HCT116 (cell line): Measurements from ENCODE around the gene EIPR1. TPM values are rescaled to one million over a fixed set of nuclear protein-coding genes. Genes with fewer than 3 reads are reported as not detected.

Source experiments
- ATAC-seq: fragments of 200-7000 bp; cut with Tn5 transposase; 2 replicates; pipeline ENCODE4 v1.9.1; 2020; ENCODE audit warnings: mild to moderate bottlenecking, moderate library complexity
- BruUV-seq: library from RNA; stranded (reverse); fragments of 400-500 nt; replicated peaks from 2 replicates; lab custom pipeline; 2021; lab: Mats Ljungman, UMichigan
- CTCF ChIA-PET: fragments of 300-600 bp; sonication (Branson Sonifier 250); formaldehyde crosslinking; loops from one replicate; lab custom pipeline; 2021; ENCODE audit warnings: antibody characterized with exemption; lab: Charles Lee
- POLR2A ChIA-PET: fragments of 300-600, 350-600 bp; sonication (Branson Sonifier 250); formaldehyde crosslinking; loops from one replicate; lab custom pipeline; 2021; ENCODE audit warnings: antibody characterized with exemption; lab: Charles Lee
- RAD21 ChIA-PET, 2 experiments: fragments of 300-600 bp; sonication (Branson Sonifier 250); formaldehyde crosslinking; loops; one replicate each; lab custom pipeline; 2023; ENCODE audit warnings: low total read pairs in 2 of 2; ENCODE audit not compliant: uncharacterized antibody in 2 of 2, unreplicated experiment in 2 of 2, low non-redundant PET in 1 of 2; lab: Charles Lee
- DNase-seq: peaks from one replicate; pipeline ENCODE4 v3.0.0-alpha.2; 2010; ENCODE audit warnings: low read depth, low spot score
- H2AFZ ChIP-seq: fragments of 200-600 bp; shearing (Covaris generic), sonication (generic); 2 replicates; pipeline ENCODE4 v1.6.1; 2017; ENCODE audit warnings: low read depth, mixed run types, mixed read lengths, antibody characterized with exemption, low read length; ENCODE audit not compliant: poor library complexity, severe bottlenecking
- H3K27ac ChIP-seq: 2 replicates; pipeline ENCODE4 v1.5.1; 2012; ENCODE audit warnings: low read depth, low read length
- H3K27me3 ChIP-seq: fragments of 200-600 bp; sonication (generic); 2 replicates; pipeline ENCODE4 v1.6.1; 2016; ENCODE audit warnings: mixed run types, low read length, mixed read lengths; ENCODE audit not compliant: insufficient read depth
- H3K36me3 ChIP-seq, 2 experiments: fragments of 200-500 bp in 1 of 2; fragments of 200-600 bp in 1 of 2; sonication (Bioruptor generic) in 1 of 2; sonication (generic) in 1 of 2; 2 replicates each; pipeline versions ENCODE4 v1.5.1 to v1.6.1; 2014 to 2016; ENCODE audit warnings: low read length in 2 of 2, inconsistent platforms in 1 of 2, mixed read lengths in 1 of 2, mixed run types in 1 of 2; ENCODE audit not compliant: insufficient read depth in 2 of 2, control insufficient read depth in 1 of 2
- H3K4me1 ChIP-seq, 2 experiments: fragments of 200-600 bp in 1 of 2; sonication (generic) in 1 of 2; 2 replicates each; pipeline versions ENCODE4 v1.5.1 to v1.6.1; 2012 to 2017; ENCODE audit warnings: low read length in 2 of 2, inconsistent platforms in 1 of 2, mild to moderate bottlenecking in 1 of 2, mixed read lengths in 1 of 2, mixed run types in 1 of 2, moderate library complexity in 1 of 2; ENCODE audit not compliant: insufficient read depth in 2 of 2, control insufficient read depth in 1 of 2
- H3K4me2 ChIP-seq: fragments of 200-600 bp; sonication (generic); 2 replicates; pipeline ENCODE4 v1.6.1; 2017; ENCODE audit warnings: mixed run types, low read length, mixed read lengths
- H3K4me3 ChIP-seq, 2 experiments: fragments of 200-600 bp in 1 of 2; sonication (generic) in 1 of 2; replicated peaks in 1 of 2; 2 replicates each; pipeline ENCODE4 v1.5.1; 2011 to 2016; ENCODE audit warnings: low read length in 2 of 2, control low read depth in 1 of 2, low read depth in 1 of 2, mild to moderate bottlenecking in 1 of 2, mixed read lengths in 1 of 2, mixed run types in 1 of 2
- H3K79me2 ChIP-seq: fragments of 200-600 bp; sonication (generic); 2 replicates; pipeline ENCODE4 v1.6.1; 2017; ENCODE audit warnings: mild to moderate bottlenecking, mixed run types, low read length, moderate library complexity, mixed read lengths; ENCODE audit not compliant: insufficient read depth
- H3K9ac ChIP-seq: fragments of 200-600 bp; sonication (generic); 2 replicates; pipeline ENCODE4 v1.6.1; 2016; ENCODE audit warnings: low read length, mixed read lengths
- H3K9me2 ChIP-seq: fragments of 200-600 bp; sonication (generic), shearing (Covaris generic); 2 replicates; pipeline ENCODE4 v1.6.1; 2017; ENCODE audit warnings: mixed run types, mild to moderate bottlenecking, moderate library complexity; ENCODE audit not compliant: insufficient read depth
- H3K9me3 ChIP-seq, 2 experiments: fragments of 200-500 bp in 1 of 2; fragments of 200-600 bp in 1 of 2; sonication (Bioruptor generic) in 1 of 2; sonication (generic) in 1 of 2; 2 replicates each; pipeline ENCODE4 v1.6.1; 2014 to 2017; ENCODE audit warnings: low read length in 2 of 2, mixed read lengths in 2 of 2, inconsistent platforms in 1 of 2, low read depth in 1 of 2, mild to moderate bottlenecking in 1 of 2, mixed run types in 1 of 2, moderate library complexity in 1 of 2; ENCODE audit not compliant: control insufficient read depth in 1 of 2, insufficient read depth in 1 of 2
- H4K20me1 ChIP-seq: fragments of 200-600 bp; sonication (generic), shearing (Covaris generic); 2 replicates; pipeline ENCODE4 v1.6.1; 2017; ENCODE audit warnings: mixed run types, mild to moderate bottlenecking, moderate library complexity; ENCODE audit not compliant: insufficient read depth
- CBX3 ChIP-seq: IDR thresholded peaks from 2 replicates; pipeline ENCODE4 v1.6.1; 2012; ENCODE audit warnings: low read depth
- CTCF ChIP-seq, 3 experiments: fragments of 200-600 bp in 1 of 3; sonication (generic) in 1 of 3; IDR thresholded peaks in 2 of 3; conservative IDR thresholded peaks in 1 of 3; 2 replicates each; pipeline ENCODE4 v1.5.1; 2012 to 2017; ENCODE audit warnings: low read depth in 2 of 3, low read length in 2 of 3, antibody characterized with exemption in 1 of 3, borderline replicate concordance in 1 of 3, control low read depth in 1 of 3, mild to moderate bottlenecking in 1 of 3, mixed read lengths in 1 of 3, mixed run types in 1 of 3, moderate library complexity in 1 of 3; ENCODE audit not compliant: insufficient read depth in 1 of 3
- EZH2 ChIP-seq: fragments of 200-600 bp; sonication (generic); IDR thresholded peaks from 2 replicates; pipeline ENCODE4 v1.6.1; 2017; ENCODE audit warnings: antibody characterized with exemption, mixed run types
- EZH2phosphoT487 ChIP-seq: fragments of 200-600 bp; IDR thresholded peaks from 2 replicates; pipeline ENCODE4 v1.6.1; 2018; ENCODE audit warnings: antibody characterized with exemption, borderline replicate concordance
- RAD21 ChIP-seq: IDR thresholded peaks from 2 replicates; pipeline ENCODE4 v1.6.1; 2012; ENCODE audit warnings: low read depth, mild to moderate bottlenecking
- SIN3A ChIP-seq: IDR thresholded peaks from 2 replicates; pipeline ENCODE4 v1.6.1; 2012; ENCODE audit warnings: low read depth
- SP1 ChIP-seq: IDR thresholded peaks from 2 replicates; pipeline ENCODE4 v1.6.1; 2012; ENCODE audit warnings: low read depth
- TCF7L2 ChIP-seq: IDR thresholded peaks from 2 replicates; pipeline ENCODE4 v1.7.0; 2011; ENCODE audit warnings: borderline replicate concordance, inconsistent platforms; ENCODE audit not compliant: insufficient read depth, insufficient read length; ENCODE audit errors: extremely low read depth
- YY1 ChIP-seq: IDR thresholded peaks from 2 replicates; pipeline ENCODE4 v1.6.1; 2011; ENCODE audit warnings: low read length, low read depth, moderate library complexity, mild to moderate bottlenecking; ENCODE audit not compliant: insufficient replicate concordance; ENCODE audit errors: extremely low read depth
- intact Hi-C: fragments of 100-400 bp; cut with micrococcal nuclease; formaldehyde crosslinking; loops from 2 replicates; pipeline ENCODE4 v1.10.0; 2022
- total RNA-seq: library from RNA; stranded (reverse); gene quantifications from one replicate; pipeline ENCODE4 v1.2.1, GENCODE V29; 2021; ENCODE audit not compliant: unreplicated experiment

Gene EIPR1
- total RNA-seq, 1 experiment from 2014 or later = 36.9 TPM

GRCh38 chr2:3423492-3424170, 46.0 kb upstream of the EIPR1 start:
- no TSS peak for BruUV-seq
- H3K36me3 ChIP-seq = peaks cover 8 to 9% of the 10 kb centered on the region in 2 experiments; a peak in 3 of 4 replicates
- H3K27me3 ChIP-seq = no peaks in the 10 kb centered on the region

More at GRCh38 chr2:3423492-3424170, 46.0 kb upstream of the EIPR1 start:
- Histone ChIP-seq H3K27ac (no peak overlapping the region), H3K9me3 (no peaks in the 10 kb centered on the region), H4K20me1 (peaks cover 6% of the 10 kb centered on the region; the same call in 1 of the 2 replicates), H3K9ac (no peak overlapping the region), H3K4me2 (no peak overlapping the region), H3K4me1 (no peaks in the 10 kb centered on the region), H2AFZ (no peak overlapping the region), H3K4me3 (no peak overlapping the region), H3K79me2 (no peaks in the 10 kb centered on the region), H3K9me2 (no peaks in the 10 kb centered on the region)
- intact Hi-C loops = loop anchor here (1.0 kb wide), 2 partner anchors 39 to 228 kb away; no protein-coding TSS in a partner anchor
- ChIA-PET RAD21 (no interaction called here), POLR2A (no interaction called here), CTCF (interaction anchor here (0.7 to 1.6 kb wide), 8 partner anchors 10 to 222 kb away, joined by 3 to 5 read pairs (median 4); partner anchors contain the start of gene EIPR1)
- TF ChIP-seq EZH2 (no peak), RAD21 (peak; percentile 61; the same call in 1 of the 2 replicates), SP1 (no peak), CTCF (IDR thresholded peaks at IDR 0.05 in 2 of 3, conservative IDR thresholded peaks at IDR 0.05 in 1 of 3; ENCODE audit: borderline replicate concordance in 1 of 3, insufficient read depth in 1 of 3, low read depth in 2 of 3, low read length in 2 of 3) (peak; percentile 67 to 99 (median 98); a peak in 5 of 6 replicates), YY1 (peak; percentile 13), SIN3A (no peak), CBX3 (0 out of 2 replicates have a peak, but pooled peaks have one; percentile 17), EZH2phosphoT487 (no peak), TCF7L2 (no peak)
- DNase-seq (peak; percentile 27), ATAC-seq (peak; percentile 96)
